Ureter (tissue), 1 donor: Measurements from ENCODE around the gene SLC22A31. TPM values are rescaled to one million over a fixed set of nuclear protein-coding genes. Genes with fewer than 3 reads are reported as not detected.
A peak's percentile ranks its signal among the peaks of the same experiment; 100 is the strongest.

Experiments used
- DNase-seq: peaks from one replicate; pipeline ENCODE4 v3.0.0-alpha.2; 2020; ENCODE audit warnings: low spot score
- total RNA-seq: library from RNA; stranded (reverse); gene quantifications from one replicate; pipeline ENCODE4 v1.2.4, GENCODE V29; 2023
- donor health status: DM: yes; HTN: yes; CAD: no.

SLC22A31 gene
- total RNA-seq, 1 donor from 2014 or later, result 2.5 TPM

DNA sequence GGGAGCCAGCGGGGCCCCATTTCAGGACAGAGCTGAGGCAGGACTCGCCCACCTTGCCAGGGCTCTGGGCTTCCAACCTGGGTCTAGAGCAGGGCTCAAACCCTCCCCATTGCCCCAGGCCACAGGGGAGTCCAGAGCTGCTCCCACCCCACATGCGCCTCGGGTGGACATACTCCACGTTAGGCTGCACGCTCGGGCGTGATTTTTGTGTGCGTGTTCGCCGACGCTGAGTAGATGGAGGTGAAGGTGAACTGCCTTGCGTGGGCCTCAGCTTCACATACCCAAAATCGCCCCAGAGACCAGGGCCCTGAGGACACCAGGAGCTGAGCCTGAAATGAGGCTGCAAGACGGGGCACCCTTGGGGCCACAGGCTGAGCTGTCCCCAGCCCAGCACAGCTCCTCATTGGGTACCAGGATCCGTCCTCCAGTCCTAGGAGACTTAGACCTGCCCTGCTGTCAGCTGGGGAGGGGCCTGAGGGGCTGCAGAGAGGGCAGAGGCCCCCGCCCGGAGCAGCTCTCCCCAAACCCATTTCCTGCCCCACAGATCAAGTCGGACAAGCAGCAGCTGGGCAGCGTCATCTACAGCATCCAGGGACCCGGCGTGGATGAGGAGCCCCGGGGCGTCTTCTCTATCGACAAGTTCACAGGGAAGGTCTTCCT, 20.6 kb downstream of the SLC22A31 start:
- no peak for DNase-seq

DNA sequence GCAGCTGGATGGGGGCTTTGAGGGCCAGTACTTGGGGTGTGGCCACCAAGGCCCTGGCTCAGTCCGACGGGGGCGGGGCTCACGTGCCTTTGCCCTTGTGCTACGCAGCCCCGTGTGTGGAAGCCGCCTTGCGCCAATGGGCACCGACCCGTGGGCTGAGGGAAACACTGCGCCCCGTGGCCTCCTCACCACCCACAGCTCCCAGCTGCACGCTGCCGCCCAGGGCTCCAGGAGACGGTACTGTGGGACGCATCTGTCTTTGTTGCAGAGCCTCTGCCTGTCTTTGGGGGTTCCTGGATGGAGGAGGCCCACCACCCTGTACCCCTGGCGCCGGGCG, 21.2 kb downstream of the SLC22A31 start:
- DNase-seq, result no peak

DNA sequence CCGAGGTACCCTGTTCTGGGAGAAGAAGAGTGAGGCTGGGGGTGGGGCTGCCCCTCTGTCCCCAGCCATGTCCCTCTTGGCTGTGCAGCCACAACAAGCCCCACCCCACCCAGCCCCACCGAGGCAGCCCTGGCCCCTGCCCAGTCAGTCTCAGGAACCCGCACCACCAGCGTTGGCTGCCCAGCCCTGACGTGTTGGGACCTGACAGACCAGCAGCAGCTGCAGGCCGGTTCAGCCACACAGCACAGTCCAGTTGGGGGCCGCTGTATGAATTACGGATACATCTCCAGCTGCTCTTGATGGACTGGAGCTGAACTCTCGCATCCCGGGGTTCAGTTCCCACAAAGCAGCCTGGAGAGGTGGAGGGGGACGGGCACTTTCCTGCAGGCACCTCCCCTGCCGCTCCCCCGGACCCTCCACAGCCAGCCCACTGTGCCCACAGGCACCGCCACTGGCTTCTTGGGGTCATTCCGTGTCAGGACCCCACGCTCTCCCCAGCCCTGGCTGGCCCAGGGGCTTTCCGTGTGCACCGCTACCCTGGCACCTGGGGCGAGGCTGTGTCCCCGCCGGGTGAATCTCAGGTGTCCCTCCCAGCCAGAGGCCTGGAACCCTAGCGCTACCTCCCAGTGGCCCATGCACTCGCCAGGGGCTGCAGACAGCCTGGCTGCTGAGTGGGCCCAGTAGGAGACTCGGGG, 21.7 kb downstream of the SLC22A31 start:
- no peak for DNase-seq

DNA sequence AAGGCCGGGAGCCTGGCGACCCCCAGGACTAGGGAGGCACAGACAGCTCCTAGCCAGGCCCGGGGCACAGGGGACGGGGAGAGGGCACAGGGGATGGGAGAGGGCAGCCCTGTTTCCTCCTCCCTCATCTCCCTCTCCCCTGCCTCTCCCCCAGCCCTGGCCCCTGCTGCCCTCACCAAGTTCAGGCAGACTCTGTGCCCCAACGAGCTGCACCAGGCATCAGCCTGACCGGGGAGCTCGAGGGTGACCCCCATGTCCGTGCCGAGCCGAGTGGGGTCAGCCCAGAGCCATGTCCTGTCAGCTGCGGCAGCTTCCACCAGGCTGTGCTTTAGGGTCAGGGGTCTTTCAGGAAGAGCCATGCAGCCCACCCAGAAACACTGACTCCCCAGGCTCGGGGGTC, 22.8 kb downstream of the SLC22A31 start:
- DNase-seq, result no peak

DNA sequence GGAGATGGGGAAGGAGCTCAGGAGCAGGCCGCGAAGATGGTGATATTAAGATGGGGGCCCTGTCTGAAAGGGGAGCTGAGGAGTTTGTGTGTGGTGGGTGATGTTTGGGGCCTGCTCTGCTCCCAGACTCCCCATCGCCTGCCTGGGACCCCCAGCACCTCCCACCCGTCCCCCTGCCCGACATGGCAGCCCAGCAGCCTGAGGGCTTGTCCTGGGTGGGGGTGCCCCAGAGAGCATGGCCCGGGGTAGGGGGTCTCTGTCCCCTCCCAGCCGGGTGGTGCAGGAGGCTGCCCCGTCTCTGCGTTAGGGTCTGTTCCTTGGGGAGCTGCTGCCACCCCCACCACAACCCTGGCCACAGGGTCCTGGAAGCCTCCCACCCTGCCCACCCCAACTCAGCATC, 23.6 kb downstream of the SLC22A31 start:
- no peak for DNase-seq

DNA sequence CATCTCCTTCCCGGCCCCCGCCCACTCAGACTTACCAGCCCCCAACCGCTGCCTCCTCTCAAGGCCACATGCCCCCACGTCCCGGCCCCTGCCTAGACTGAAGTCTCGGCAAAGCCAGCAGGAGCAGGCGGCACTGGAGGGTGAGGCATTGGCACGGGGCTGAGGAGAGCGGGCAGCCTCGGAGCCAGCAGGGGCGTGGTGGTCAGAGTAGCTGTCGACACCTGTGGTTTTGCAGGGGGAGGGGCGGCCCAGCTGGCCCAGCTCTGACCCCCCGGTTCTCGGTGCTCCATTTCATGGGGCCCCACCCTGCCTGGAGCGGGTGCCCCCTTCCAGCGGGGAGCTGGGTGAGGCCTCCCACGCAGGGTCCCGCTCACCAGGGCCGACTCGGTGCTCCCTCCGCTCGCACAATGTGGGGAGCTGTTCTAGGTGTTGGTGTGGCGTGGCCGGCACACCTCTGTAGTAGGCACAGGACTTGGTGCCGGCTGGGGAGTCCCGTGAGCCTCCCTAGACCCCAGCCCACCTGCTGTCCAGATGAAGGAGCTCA, 24.1 kb downstream of the SLC22A31 start:
- DNase-seq, result no peak

DNA sequence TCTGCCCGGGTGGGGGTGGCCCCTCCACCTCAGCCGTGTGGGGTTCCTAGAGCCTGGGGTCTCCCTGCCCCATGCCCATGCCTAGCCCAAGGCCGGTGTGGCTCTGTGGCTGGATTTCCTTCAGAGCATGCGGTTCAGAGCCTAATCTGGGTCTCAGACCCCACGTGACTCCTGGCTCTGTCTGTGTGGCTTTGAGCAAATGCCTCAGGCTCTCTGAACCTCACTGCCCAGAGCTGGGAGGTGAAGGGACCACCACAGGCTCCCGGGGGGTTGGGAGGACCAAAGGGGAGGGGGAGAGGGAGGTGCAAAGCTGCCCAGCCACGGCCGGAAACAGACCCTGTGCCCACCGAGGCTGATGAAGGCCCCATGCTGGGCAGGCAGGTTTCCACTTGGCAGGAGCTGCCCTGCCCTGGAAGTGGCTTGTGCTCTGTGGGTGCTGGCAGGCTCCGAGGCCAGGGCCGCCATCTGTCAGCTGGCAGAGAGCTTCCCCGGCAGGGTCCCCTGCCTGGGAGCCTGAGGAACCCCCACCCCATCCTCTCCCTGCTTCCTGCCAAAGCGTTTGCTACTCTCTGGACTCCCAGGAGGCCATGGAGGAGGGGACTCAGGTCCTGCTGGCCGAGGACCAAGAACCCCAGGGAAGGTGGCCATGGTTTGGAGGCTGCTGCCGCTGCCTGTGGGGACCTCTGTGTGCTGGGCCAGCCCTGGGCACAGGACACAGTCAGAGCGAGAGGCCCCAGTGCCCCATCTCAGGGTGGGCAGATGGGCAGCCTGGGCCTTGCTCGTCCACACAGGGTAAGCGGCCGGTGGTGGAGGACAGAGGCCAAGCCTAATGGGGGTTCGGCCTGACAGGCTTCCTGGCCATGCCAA, 24.8 kb downstream of the SLC22A31 start:
- no peak for DNase-seq

DNA sequence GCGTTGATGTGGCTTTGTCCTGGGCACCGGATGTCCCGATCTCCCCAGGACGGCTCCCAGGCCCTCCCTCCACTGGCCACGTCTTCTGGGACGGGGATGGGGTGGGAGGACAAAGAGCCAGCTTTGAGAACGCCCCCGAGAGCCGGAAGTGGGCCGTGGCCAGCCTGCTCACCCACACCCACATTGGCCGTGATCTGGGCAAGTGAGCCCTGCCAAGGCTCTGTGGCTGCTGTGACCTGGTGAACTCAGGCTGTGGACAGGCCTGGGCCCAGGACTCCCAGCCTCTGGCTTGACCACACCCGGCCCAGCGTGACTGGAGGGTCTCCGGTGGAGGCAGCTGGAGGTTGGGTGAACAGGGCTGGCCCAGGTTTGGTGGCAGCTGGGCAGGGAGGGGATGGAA, 25.5 kb downstream of the SLC22A31 start:
- DNase-seq, result no peak

DNA sequence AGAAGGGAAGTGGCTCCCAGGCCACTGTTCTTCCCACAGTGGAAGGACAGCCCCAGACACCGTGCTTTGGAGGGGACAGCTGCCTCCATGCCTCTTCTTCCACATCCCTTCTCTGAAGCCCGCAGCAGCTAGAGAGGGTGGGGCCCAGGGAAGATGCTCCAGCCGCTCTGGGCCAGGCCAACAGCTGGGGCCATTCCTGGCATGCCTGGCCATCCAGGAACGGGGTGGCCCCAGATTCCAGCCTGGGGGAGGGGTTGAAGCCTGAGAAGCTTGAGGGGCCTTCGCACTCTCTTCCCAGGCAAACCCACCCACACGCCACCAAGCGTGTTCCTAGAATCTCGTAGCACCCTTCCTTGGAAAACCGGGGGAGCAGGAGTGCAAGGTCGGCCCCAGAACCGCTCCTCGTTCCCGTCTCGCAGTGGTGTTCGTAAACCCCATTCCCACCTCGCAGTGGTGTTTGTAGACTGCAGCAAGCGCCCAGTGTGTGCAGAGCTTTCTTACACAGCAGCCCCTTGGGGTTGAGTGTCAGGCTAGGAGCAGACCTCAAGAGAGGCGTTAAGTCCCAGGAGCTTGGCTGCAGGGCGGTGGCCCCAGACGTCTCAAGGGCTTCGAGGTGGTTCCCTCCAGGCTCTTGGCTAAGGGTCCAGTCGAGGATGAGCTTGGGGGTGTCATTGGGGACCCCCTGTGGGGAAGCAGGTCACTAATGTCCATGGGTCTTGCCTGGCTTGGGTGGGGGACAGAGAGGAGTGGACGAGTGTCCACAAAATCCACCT, 26.1 kb downstream of the SLC22A31 start:
- no peak for DNase-seq

DNA sequence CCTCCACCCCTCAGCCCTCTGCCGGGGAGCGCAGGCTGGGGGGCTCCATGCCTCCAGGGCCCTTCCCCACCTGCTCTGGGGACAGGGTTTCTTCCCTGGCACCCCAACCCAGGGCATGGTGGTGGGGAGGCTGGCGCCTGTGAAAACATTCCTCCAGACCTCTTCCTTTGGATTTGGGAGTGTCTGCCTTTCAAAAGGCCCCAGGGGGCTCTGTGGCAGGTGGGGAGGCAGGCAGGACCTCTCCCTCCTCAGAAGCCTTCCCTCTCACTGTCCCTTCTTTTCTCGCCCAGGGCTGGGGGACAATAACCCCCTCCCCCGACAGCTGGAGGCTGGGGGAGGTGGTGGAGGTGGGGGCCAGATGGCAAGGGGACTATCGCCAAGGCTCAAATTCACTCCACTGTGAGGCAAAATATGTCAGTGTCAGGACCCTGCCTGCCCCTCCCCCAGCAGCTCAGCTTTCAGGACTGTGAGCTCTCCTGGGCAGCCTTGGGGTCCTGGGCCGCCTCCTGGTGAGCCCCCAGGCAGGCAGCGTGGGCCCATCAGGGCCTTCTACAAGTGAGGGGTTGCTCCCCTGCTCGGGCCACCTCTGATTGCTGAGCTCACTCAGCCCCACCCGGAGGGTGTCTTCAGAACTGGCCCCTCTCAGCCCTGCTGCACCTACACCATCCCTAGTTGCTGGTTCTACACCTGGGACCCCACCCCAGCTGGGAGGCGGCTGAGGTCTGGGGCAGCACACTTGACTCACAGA, 27.0 kb downstream of the SLC22A31 start:
- DNase-seq, result no peak

DNA sequence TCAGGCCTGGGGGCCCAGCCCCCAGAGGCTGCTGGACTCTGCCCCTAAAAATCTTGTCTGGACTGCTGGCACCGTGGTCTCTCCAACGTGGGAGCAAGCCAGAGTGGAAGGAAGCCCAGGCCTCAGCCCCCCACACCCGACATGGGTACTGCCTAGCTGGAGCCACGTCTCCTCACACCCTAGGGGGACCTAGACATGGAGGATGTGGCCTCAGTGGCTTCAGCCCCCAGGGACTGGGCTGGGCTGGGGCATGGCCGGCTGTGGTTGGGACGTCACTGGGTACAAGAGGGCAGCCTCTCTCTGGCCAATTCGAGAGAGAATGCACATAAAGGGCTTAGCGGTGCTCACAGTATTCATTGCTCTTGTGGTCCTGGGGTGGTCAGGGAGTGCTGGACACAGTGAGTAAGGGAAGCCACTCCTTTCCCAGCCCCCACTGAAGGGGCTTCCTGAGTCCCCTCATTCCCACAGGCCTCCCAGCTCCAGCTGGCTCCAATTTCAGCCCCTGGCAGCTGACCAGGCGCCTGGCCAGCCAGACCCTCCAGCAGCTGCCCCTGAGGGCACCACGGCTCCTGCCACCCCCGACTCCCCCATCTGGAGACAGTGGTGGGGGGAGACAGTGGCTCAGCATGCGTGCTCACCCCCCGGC, 27.7 kb downstream of the SLC22A31 start:
- no peak for DNase-seq

DNA sequence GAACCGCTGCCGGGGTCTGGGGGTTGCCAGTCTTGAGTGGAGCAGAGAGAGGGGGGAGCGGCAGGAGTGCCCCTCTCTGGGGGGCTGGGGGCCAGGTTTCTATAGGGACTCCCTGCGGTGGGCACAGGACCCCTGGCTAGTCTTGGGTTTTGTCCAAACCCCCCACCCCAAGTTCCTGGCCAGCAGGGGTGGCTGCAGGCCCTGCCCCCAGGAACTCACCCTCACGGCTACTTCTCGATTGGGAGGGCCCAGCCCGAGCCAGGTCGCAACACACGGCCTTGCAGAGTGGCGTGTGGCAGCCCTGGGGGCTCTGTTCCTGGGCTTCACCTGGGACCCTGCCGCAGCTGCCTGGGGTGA, 28.2 kb downstream of the SLC22A31 start:
- no peak for DNase-seq

DNA sequence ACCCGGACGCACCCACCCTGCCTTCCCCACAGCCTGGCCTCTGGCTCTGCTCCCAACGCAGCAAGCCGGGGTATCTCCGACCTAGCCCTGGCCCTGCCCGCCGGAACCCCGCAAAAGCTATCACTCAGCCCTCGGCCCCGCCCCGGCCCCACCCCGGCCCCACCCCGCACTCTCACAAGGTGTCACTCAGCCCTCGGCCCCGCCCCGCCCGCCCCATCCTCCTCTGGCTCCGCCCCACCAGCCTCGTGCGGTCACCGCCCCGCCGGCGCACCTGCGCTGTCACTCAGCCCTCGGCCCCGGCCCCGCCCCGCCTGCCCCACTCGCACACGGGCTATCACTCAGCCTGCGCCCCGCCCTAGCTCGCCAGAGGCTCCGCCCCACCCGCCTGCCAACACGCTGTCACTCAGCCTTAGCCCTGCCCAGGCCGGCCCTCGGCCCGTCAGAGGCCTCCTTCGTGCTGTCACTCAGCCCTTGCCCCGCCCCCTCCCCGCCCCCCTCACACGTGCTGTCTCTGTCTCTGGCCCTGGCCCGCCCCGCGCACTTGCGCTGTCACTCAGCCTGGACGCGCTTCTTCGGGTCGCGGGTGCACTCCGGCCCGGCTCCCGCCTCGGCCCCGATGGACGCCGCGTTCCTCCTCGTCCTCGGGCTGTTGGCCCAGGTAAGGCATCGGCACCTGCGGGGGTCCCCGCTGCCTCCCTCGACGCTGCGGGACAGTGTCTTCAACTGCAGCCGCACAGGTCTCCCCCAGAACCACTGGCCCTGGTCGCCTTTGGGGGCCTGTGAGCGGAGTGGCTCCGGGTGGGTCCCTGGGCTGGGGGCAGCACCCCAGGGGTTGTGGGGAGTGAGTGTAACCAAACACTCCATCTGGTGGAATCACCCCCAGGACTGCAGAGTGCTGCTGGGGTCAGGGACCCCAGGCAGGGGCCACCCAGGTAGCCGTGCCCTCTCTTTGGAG, 28.8 kb downstream of the SLC22A31 start, which contains the start of gene CDH15:
Gene CDH15 (plus strand): TSS at position 533 of the 955 bp plus-strand sequence. CDS start 84 bp downstream, at position 617.
- DNase-seq, result peak; percentile 94

DNA sequence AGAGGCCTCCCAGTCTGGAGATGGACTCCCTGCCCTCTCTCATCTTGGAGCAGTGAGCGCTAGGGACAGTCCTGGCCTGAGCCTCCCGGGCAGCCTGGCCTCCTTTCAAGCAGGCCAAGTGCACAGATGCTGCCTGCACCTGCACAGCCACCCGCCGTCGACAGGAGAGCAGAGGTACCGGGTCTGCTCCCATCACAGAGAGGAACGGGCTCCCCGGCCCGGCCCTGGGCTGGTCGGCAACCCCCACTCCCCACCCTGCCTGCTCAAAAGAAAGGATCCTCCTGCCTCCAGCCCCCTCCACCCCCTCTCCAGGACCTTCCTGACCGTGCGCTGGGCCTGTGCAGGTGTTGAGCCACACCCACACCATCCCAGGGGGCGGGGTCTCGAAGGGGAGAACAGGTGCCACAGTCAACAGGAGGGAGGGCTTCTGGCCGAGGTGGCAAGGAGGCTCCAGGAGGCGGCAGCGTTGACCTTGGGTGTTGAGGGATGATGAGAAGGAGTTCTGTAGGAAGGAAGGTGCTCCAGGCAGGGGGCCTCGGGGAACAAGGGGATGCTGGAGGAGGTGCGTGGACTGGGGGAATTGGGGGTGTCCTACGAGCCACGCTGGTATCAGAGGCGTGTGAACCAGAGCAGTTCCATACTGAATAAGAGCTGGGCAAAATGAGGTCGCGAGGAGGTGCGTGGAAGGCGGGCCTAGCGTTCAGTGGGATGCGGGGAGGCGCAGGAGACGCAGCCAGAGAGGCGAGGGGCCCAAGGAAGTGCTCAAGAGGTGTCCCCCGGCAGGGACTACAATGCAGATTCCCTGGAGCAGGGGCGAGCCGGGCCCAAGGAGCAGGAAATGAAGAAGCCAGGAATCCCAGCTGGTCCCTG, 29.8 kb downstream of the SLC22A31 start:
- no peak for DNase-seq

DNA sequence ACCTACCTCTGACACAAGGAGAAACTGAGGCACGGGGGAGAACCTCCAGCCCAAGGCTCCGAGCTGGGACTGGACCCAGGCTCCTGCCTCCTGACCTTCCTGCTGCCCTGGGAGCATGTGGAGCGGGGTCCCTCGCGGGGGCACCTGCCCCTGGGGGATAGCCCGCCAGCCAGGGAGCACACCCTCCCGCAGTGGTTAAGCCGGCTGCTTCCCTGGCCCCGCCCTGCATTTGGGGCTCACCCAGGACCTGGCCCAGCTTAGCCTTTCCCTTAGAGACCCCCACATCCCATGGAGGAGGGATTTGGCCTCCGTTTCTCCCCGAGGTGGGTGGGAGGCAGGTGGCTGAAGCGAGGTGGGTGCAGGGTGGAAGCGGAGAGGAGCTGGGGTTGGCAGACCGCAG, 30.6 kb downstream of the SLC22A31 start:
- no peak for DNase-seq

DNA sequence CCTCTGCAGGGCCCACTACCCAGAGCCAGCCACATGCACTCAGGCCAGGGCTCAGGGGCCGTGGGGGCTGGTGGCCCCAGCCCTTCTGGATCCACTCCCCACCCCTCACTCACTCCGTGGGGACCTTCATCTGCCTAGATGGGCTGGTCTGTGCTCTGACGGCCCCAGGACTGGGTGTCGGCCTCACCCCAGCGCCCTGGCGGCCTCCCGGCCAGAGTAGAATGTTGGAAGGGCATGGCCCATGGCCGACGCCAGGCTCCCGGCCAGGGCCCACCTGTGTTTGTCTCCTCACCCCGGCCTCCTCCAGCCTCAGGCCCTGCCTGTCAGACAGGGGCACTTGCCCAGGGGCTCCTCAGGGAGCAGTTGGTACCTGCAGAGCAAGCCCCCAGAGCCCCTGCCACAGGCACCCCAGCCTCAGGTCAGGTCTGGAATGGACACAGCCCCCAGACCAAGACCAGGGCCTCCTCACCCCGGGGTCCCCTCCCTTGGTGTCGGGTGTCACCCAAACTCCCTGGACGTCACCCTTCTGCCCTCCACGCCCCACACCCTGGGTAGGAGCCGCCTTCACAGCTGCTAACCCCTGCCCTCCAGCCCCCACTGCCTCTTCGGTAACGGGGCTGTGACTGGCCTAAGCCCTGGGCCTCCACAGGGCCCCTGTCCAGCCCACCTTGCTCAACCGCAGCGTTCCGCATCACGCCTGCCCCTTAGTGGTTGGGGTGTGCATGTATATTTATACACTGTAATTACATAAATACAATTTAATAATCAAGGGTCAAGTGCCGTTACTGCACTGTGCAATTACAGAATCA, 31.8 kb downstream of the SLC22A31 start:
- DNase-seq, result no peak

DNA sequence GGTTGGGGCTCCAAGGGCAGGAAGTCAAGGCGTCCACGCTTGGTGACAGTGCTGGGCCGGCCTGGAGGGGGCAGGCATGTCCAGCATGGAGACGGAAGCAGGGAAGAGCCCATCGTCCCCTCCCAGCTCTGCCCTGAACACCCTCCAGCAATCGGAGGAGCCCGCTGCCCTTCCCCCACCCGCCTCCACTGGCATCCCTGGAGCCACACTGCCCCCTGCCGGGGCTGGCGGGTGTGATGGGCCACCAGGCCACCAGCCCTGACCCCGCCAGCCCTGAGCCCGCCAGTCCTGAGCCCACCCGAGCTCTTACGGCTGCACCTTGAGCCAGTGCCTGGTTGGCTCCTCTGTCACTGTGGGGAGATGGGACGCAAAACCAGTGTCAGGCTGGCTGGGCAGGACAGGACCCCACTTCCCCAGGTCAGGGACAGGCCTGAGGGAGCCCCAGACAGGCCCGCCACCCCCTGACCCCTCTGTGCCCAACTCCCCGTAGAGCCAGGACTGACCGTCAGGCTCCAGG, 32.9 kb downstream of the SLC22A31 start:
- DNase-seq, result peak; percentile 85
